H1 (cell line): ENCODE measurements around the gene L3MBTL4. TPM values are rescaled to one million over a fixed set of nuclear protein-coding genes. Genes with fewer than 3 reads are reported as not detected.

ENCODE experiments used
- CTCF ChIA-PET: fragments of 300-600 bp; sonication (Branson Sonifier 250); formaldehyde crosslinking; loops from one replicate; lab custom pipeline; 2021; ENCODE audit not compliant: partially characterized antibody; lab: Charles Lee
- POLR2A ChIA-PET: fragments of 300-600 bp; sonication (Branson Sonifier 250); formaldehyde crosslinking; loops from one replicate; lab custom pipeline; 2021; ENCODE audit warnings: inconsistent platforms; ENCODE audit not compliant: partially characterized antibody; lab: Charles Lee
- DNase-seq, 2 experiments: peaks; one replicate each; pipeline versions ENCODE4 v3.0.0 to v3.0.0-alpha.2; 2010 to 2022; ENCODE audit warnings: low spot score in 2 of 2, low read depth in 1 of 2, mixed read lengths in 1 of 2
- FAIRE-seq: peaks from 2 replicates; lab custom pipeline; 2011; peaks lifted over from hg19 to GRCh38; lab: Jason Lieb, UNC
- H2AFZ ChIP-seq: 2 replicates; pipeline ENCODE4 v1.8.1; 2012; ENCODE audit warnings: low read length, inconsistent platforms
- H2AK5ac ChIP-seq: 2 replicates; pipeline ENCODE4 v1.6.1; 2013; ENCODE audit warnings: low read depth, low read length
- H2BK120ac ChIP-seq: replicated peaks from 2 replicates; pipeline ENCODE3; 2013; ENCODE audit warnings: low read depth, low read length, inconsistent platforms
- H2BK12ac ChIP-seq: 2 replicates; pipeline ENCODE4 v1.6.1; 2013; ENCODE audit warnings: low read depth, low read length
- H2BK15ac ChIP-seq: 2 replicates; pipeline ENCODE4 v1.6.1; 2013; ENCODE audit warnings: low read length
- H2BK20ac ChIP-seq: 2 replicates; pipeline ENCODE4 v1.6.1; 2013; ENCODE audit warnings: low read length
- H2BK5ac ChIP-seq: 2 replicates; pipeline ENCODE4 v1.6.1; 2013; ENCODE audit warnings: low read depth, low read length
- H3K14ac ChIP-seq: 2 replicates; pipeline ENCODE4 v1.6.1; 2013; ENCODE audit warnings: inconsistent platforms; ENCODE audit not compliant: insufficient read length
- H3K18ac ChIP-seq: 2 replicates; pipeline ENCODE4 v1.6.1; 2013; ENCODE audit warnings: low read length; ENCODE audit errors: extremely low read depth
- H3K23ac ChIP-seq: 2 replicates; pipeline ENCODE4 v1.6.1; 2013; ENCODE audit warnings: inconsistent platforms; ENCODE audit not compliant: insufficient read length
- H3K23me2 ChIP-seq: 2 replicates; pipeline ENCODE4 v1.6.1; 2013; ENCODE audit warnings: low read depth, low read length
- H3K27ac ChIP-seq: 2 replicates; pipeline ENCODE4 v1.6.1; 2011; ENCODE audit warnings: low read depth, low read length, inconsistent platforms
- H3K27me3 ChIP-seq, 4 experiments: replicated peaks in 1 of 4; 1 replicate in 1 of 4; 2 replicates in 3 of 4; pipeline versions ENCODE4 v1.6.1 to v1.8.1; 2011 to 2013; ENCODE audit warnings: low read length in 3 of 4, mild to moderate bottlenecking in 3 of 4, inconsistent platforms in 2 of 4, mixed read lengths in 2 of 4, moderate library complexity in 1 of 4; ENCODE audit not compliant: control insufficient read depth in 3 of 4, insufficient read depth in 3 of 4; ENCODE audit errors: extremely low read depth in 1 of 4
- H3K36me3 ChIP-seq, 4 experiments: 2 replicates each; pipeline versions ENCODE4 v1.6.1 to v1.8.1; 2011 to 2013; ENCODE audit warnings: mild to moderate bottlenecking in 4 of 4, low read length in 3 of 4, moderate library complexity in 2 of 4, control low read depth in 1 of 4, inconsistent platforms in 1 of 4; ENCODE audit not compliant: insufficient read depth in 4 of 4, control insufficient read depth in 2 of 4
- H3K4ac ChIP-seq: replicated peaks from 2 replicates; pipeline ENCODE3; 2013; ENCODE audit warnings: low read length, low read depth, mixed read lengths, inconsistent platforms; ENCODE audit not compliant: insufficient read length
- H3K4me1 ChIP-seq, 4 experiments: replicated peaks in 1 of 4; 1 replicate in 1 of 4; 2 replicates in 3 of 4; pipeline versions ENCODE4 v1.6.1 to v1.8.1; 2011 to 2013; ENCODE audit warnings: low read length in 3 of 4, inconsistent platforms in 2 of 4, mixed read lengths in 1 of 4; ENCODE audit not compliant: insufficient read depth in 4 of 4, control insufficient read depth in 3 of 4
- H3K4me2 ChIP-seq, 2 experiments: 2 replicates each; pipeline versions ENCODE4 v1.6.1 to v1.8.1; 2011 to 2013; ENCODE audit warnings: low read depth in 2 of 2, low read length in 2 of 2, control low read depth in 1 of 2, inconsistent platforms in 1 of 2, mild to moderate bottlenecking in 1 of 2; ENCODE audit not compliant: insufficient read depth in 1 of 2
- H3K4me3 ChIP-seq, 4 experiments: fragments of 200-600, 300-600 bp in 1 of 4; sonication (generic), shearing (Covaris generic), sonication (Bioruptor Twin) in 1 of 4; 2 replicates each; pipeline versions ENCODE4 v1.5.1 to v1.8.1; 2011 to 2016; ENCODE audit warnings: low read length in 4 of 4, low read depth in 3 of 4, control low read depth in 2 of 4, inconsistent platforms in 2 of 4, mild to moderate bottlenecking in 2 of 4, mixed read lengths in 1 of 4, moderate library complexity in 1 of 4; ENCODE audit not compliant: insufficient read depth in 2 of 4; ENCODE audit errors: extremely low read depth in 1 of 4
- H3K56ac ChIP-seq: replicated peaks from 2 replicates; pipeline ENCODE3; 2013; ENCODE audit warnings: low read depth, mild to moderate bottlenecking, mixed read lengths, low read length, inconsistent platforms; ENCODE audit not compliant: insufficient read length
- H3K79me1 ChIP-seq: 2 replicates; pipeline ENCODE4 v1.6.1; 2013; ENCODE audit warnings: low read depth, low read length, control low read depth
- H3K79me2 ChIP-seq, 2 experiments: 2 replicates each; pipeline versions ENCODE4 v1.6.1 to v1.8.1; 2012 to 2013; ENCODE audit warnings: low read length in 2 of 2, mild to moderate bottlenecking in 2 of 2, inconsistent platforms in 1 of 2; ENCODE audit not compliant: insufficient read depth in 2 of 2, control insufficient read depth in 1 of 2
- H3K9ac ChIP-seq, 4 experiments: replicated peaks in 1 of 4; 1 replicate in 1 of 4; 2 replicates in 3 of 4; pipeline versions ENCODE4 v1.6.1 to v1.8.1; 2011 to 2013; ENCODE audit warnings: low read depth in 3 of 4, low read length in 3 of 4, control low read depth in 2 of 4, mild to moderate bottlenecking in 2 of 4, moderate library complexity in 2 of 4, inconsistent platforms in 1 of 4; ENCODE audit errors: extremely low read depth in 1 of 4
- H3K9me3 ChIP-seq, 2 experiments: 2 replicates each; pipeline versions ENCODE4 v1.6.1 to v1.8.1; 2012 to 2013; ENCODE audit warnings: mild to moderate bottlenecking in 2 of 2, moderate library complexity in 2 of 2, control low read depth in 1 of 2, inconsistent platforms in 1 of 2, low read depth in 1 of 2, low read length in 1 of 2, mixed read lengths in 1 of 2; ENCODE audit not compliant: insufficient read depth in 2 of 2
- H4K20me1 ChIP-seq, 2 experiments: replicated peaks in 1 of 2; 2 replicates each; pipeline versions ENCODE3 to v1.8.1; 2011 to 2013; ENCODE audit warnings: inconsistent platforms in 2 of 2, low read length in 2 of 2, mild to moderate bottlenecking in 1 of 2; ENCODE audit not compliant: insufficient read depth in 2 of 2, control insufficient read depth in 1 of 2
- H4K5ac ChIP-seq: 2 replicates; pipeline ENCODE4 v1.6.1; 2013; ENCODE audit warnings: low read length, low read depth, mixed read lengths, inconsistent platforms; ENCODE audit not compliant: insufficient read length
- H4K8ac ChIP-seq: 2 replicates; pipeline ENCODE4 v1.8.0; 2013; ENCODE audit warnings: mild to moderate bottlenecking, moderate library complexity, low read length, inconsistent platforms; ENCODE audit not compliant: insufficient read depth; ENCODE audit errors: extremely low read depth
- H4K91ac ChIP-seq: replicated peaks from 2 replicates; pipeline ENCODE3; 2013; ENCODE audit warnings: low read length, mixed read lengths, inconsistent platforms; ENCODE audit not compliant: insufficient read length
- CHD2 ChIP-seq: IDR thresholded peaks from 2 replicates; pipeline ENCODE4 v1.6.1; 2012; ENCODE audit warnings: low read length, improper control_type of control experiment
- FOSL1 ChIP-seq: IDR thresholded peaks from 2 replicates; pipeline ENCODE4 v1.6.1; 2011; ENCODE audit warnings: mild to moderate bottlenecking, low read depth, low read length, moderate library complexity; ENCODE audit not compliant: insufficient read depth
- NANOG ChIP-seq: IDR thresholded peaks from 2 replicates; pipeline ENCODE4 v1.6.1; 2011; ENCODE audit warnings: low read length, low read depth, mild to moderate bottlenecking, inconsistent platforms; ENCODE audit not compliant: insufficient read depth, poor library complexity, severe bottlenecking
- PHF8 ChIP-seq: fragments of 200-600 bp; sonication (generic); conservative IDR thresholded peaks from 2 replicates; pipeline ENCODE4 v1.7.1; 2012; ENCODE audit warnings: low read depth, mild to moderate bottlenecking, inconsistent platforms, low read length, moderate library complexity
- RAD21 ChIP-seq, 2 experiments: IDR thresholded peaks in 1 of 2; conservative IDR thresholded peaks in 1 of 2; 2 replicates each; pipeline ENCODE4 v1.6.1; 2011; ENCODE audit warnings: low read depth in 2 of 2, low read length in 2 of 2, improper control_type of control experiment in 1 of 2, inconsistent platforms in 1 of 2, mild to moderate bottlenecking in 1 of 2, moderate library complexity in 1 of 2
- TAF1 ChIP-seq: IDR thresholded peaks from 2 replicates; pipeline ENCODE4 v1.6.1; 2011; ENCODE audit warnings: mild to moderate bottlenecking, low read depth, low read length
- TEAD4 ChIP-seq: IDR thresholded peaks from 2 replicates; pipeline ENCODE4 v1.6.1; 2012; ENCODE audit warnings: low read depth, low read length, inconsistent platforms, mixed read lengths
- polyA plus RNA-seq, 7 experiments: library from polyadenylated mRNA; depleted of rRNA in 3 of 7; stranded (reverse) in 5 of 7; unstranded in 2 of 7; fragments of >200 nt in 5 of 7; fragments of 200-250 nt in 2 of 7; gene quantifications; 1 replicate in 5 of 7; 2 replicates in 1 of 7; 4 replicates in 1 of 7; pipeline versions ENCODE4 v1.2.1 to v1.2.3, GENCODE V29; 2011 to 2013; ENCODE audit warnings: missing spikeins in 2 of 7, mixed read lengths in 2 of 7
- total RNA-seq: library from RNA; stranded (reverse); fragmentation: NEBNext Ultra II Directional; extraction: Animal tissue kit (Norgen Biotek cat#: 25700); gene quantifications from 2 replicates; pipeline ENCODE4 v1.2.1, GENCODE V29; 2021

Gene L3MBTL4
- total and polyA plus RNA-seq, 2 of the 8 experiments (the other 6 are each of a cell fraction or from before 2014, with no cell fraction given), result 1.0 to 2.1 TPM

GRCh38 chr18:6204476-6204875 is 210.2 kb downstream of the L3MBTL4 start:
- H3K36me3 ChIP-seq, result no peaks in the 10 kb centered on the region
- H4K5ac ChIP-seq, result no peak overlapping the region
- no peaks in the 10 kb centered on the region for H3K9me3 ChIP-seq
- H3K27me3 ChIP-seq, result no peaks in the 10 kb centered on the region; a peak in 1 of 7 replicates
- TF ChIP-seq TEAD4 (no peak), FOSL1 (no peak), CHD2 (no peak), PHF8 (no peak), RAD21 (IDR thresholded peaks at IDR 0.05 in 1 of 2, conservative IDR thresholded peaks at IDR 0.05 in 1 of 2; ENCODE audit: low read depth in 2 of 2, low read length in 2 of 2) (no peak), NANOG (no peak), TAF1 (no peak)
- H3K9ac ChIP-seq, result no peak overlapping the region
- no peak overlapping the region for H2AK5ac ChIP-seq
- peaks cover 0 to 5% (median 2%) of the 10 kb centered on the region in 4 experiments; a peak in 2 of 7 replicates for H3K4me1 ChIP-seq
- H3K4me3 ChIP-seq, result no peak overlapping the region
- no peaks in the 10 kb centered on the region for H3K79me2 ChIP-seq
- no peaks in the 10 kb centered on the region for H3K23me2 ChIP-seq
- H3K56ac ChIP-seq, result no peak overlapping the region
- no peak overlapping the region for H2BK15ac ChIP-seq
- H3K18ac ChIP-seq, result no peak overlapping the region
- no peak overlapping the region for H3K14ac ChIP-seq
- no peak overlapping the region for H4K91ac ChIP-seq
- no peak overlapping the region for H2BK120ac ChIP-seq
- H3K4me2 ChIP-seq, result no peak overlapping the region
- no peak for FAIRE-seq
- H2BK5ac ChIP-seq, result no peak overlapping the region
- H3K4ac ChIP-seq, result no peak overlapping the region
- H2BK12ac ChIP-seq, result no peak overlapping the region
- H3K27ac ChIP-seq, result no peak overlapping the region
- POLR2A ChIA-PET, result no interaction called here
- DNase-seq, result no peak
- H4K20me1 ChIP-seq, result no peaks in the 10 kb centered on the region
- H2AFZ ChIP-seq, result no peak overlapping the region
- H2BK20ac ChIP-seq, result no peak overlapping the region
- H3K79me1 ChIP-seq, result no peaks in the 10 kb centered on the region
- no peak overlapping the region for H3K23ac ChIP-seq
- H4K8ac ChIP-seq, result no peak overlapping the region
- CTCF ChIA-PET, result interaction anchor here (1.9 kb wide), 1 partner anchor 15 kb away, joined by 6 read pairs; no protein-coding TSS in a partner anchor
